Naive thymus-derived CD4-positive, alpha-beta T cell (primary cell): Measurements from ENCODE around the gene PAX6. TPM values are rescaled to one million over a fixed set of nuclear protein-coding genes. Genes with fewer than 3 reads are reported as not detected.

ENCODE experiments used
- ATAC-seq: fragments of 150-1000 bp; cut with Tn5 transposase; 2 replicates; pipeline ENCODE4 v1.10.0; 2021; ENCODE audit warnings: mild to moderate bottlenecking, moderate library complexity
- CTCF ChIA-PET: fragments of 350-600 bp; sonication (Branson Sonifier 250); formaldehyde crosslinking; loops from one replicate; lab custom pipeline; 2021; ENCODE audit warnings: antibody characterized with exemption; lab: Charles Lee
- POLR2A ChIA-PET: fragments of 350-600 bp; sonication (Branson Sonifier 250); formaldehyde crosslinking; loops from one replicate; lab custom pipeline; 2021; ENCODE audit warnings: antibody characterized with exemption, inconsistent platforms; lab: Charles Lee
- DNase-seq, 9 donors: peaks; one replicate each; pipeline versions ENCODE4 v3.0.0 to v3.0.0-alpha.2; 2020 to 2022; ENCODE audit warnings: mixed read lengths in 1 of 9
- H3K27ac ChIP-seq: one replicate; pipeline ENCODE4 v1.7.0; 2013; ENCODE audit warnings: mild to moderate bottlenecking, low read depth, low read length, moderate library complexity
- H3K27me3 ChIP-seq, 2 donors: one replicate each; pipeline ENCODE4 v1.7.0; 2013; ENCODE audit warnings: low read length in 2 of 2, mild to moderate bottlenecking in 2 of 2, moderate library complexity in 2 of 2; ENCODE audit not compliant: control insufficient read depth in 2 of 2, insufficient read depth in 2 of 2
- H3K36me3 ChIP-seq, 3 experiments: 1 replicate in 2 of 3; 2 replicates in 1 of 3; pipeline ENCODE4 v1.7.0; 2013; ENCODE audit warnings: low read length in 3 of 3, mild to moderate bottlenecking in 3 of 3, moderate library complexity in 1 of 3; ENCODE audit not compliant: insufficient read depth in 3 of 3, control insufficient read depth in 2 of 3
- H3K4me1 ChIP-seq, 2 donors: one replicate each; pipeline ENCODE4 v1.7.0; 2013; ENCODE audit warnings: low read length in 2 of 2, mild to moderate bottlenecking in 2 of 2, moderate library complexity in 1 of 2; ENCODE audit not compliant: control insufficient read depth in 2 of 2, insufficient read depth in 2 of 2
- H3K4me3 ChIP-seq: 2 replicates; pipeline ENCODE4 v1.7.0; 2013; ENCODE audit warnings: mild to moderate bottlenecking, low read length
- H3K9me3 ChIP-seq, 3 experiments: 1 replicate in 2 of 3; 2 replicates in 1 of 3; pipeline ENCODE4 v1.7.0; 2013; ENCODE audit warnings: low read length in 3 of 3; ENCODE audit not compliant: control insufficient read depth in 2 of 3
- H3K27ac Mint-ChIP-seq, 9 donors: one replicate each; pipeline ENCODE4 v1.8.0; 2020 to 2022; ENCODE audit warnings: mixed read lengths in 9 of 9, mild to moderate bottlenecking in 8 of 9, moderate library complexity in 5 of 9, inconsistent platforms in 2 of 9
- H3K27me3 Mint-ChIP-seq, 5 donors: one replicate each; pipeline ENCODE4 v1.8.0; 2021 to 2022; ENCODE audit warnings: mixed read lengths in 5 of 5, mild to moderate bottlenecking in 1 of 5
- H3K36me3 Mint-ChIP-seq, 5 donors: one replicate each; pipeline ENCODE4 v1.8.0; 2020 to 2022; ENCODE audit warnings: mixed read lengths in 5 of 5, mild to moderate bottlenecking in 3 of 5, inconsistent platforms in 1 of 5
- H3K4me1 Mint-ChIP-seq, 7 donors: one replicate each; pipeline ENCODE4 v1.8.0; 2020 to 2022; ENCODE audit warnings: mixed read lengths in 7 of 7, mild to moderate bottlenecking in 3 of 7, inconsistent platforms in 1 of 7
- H3K4me3 Mint-ChIP-seq, 10 donors: one replicate each; pipeline ENCODE4 v1.8.0; 2020 to 2022; ENCODE audit warnings: mild to moderate bottlenecking in 10 of 10, mixed read lengths in 10 of 10, moderate library complexity in 6 of 10, inconsistent platforms in 2 of 10
- H3K9me3 Mint-ChIP-seq, 11 donors: one replicate each; pipeline ENCODE4 v1.8.0; 2020 to 2022; ENCODE audit warnings: mixed read lengths in 11 of 11, mild to moderate bottlenecking in 4 of 11, inconsistent platforms in 1 of 11, moderate library complexity in 1 of 11
- intact Hi-C, 2 donors: fragments of 100-400 bp; cut with micrococcal nuclease; formaldehyde crosslinking; loops; one replicate each; pipeline ENCODE4 v1.15.1; 2023
- polyA plus RNA-seq, 2 donors: library from polyadenylated mRNA; unstranded; fragments of 300-500 nt; fragmentation: Illumina TruSeq; gene quantifications; one replicate each; pipeline ENCODE4 v1.2.3, GENCODE V29; 2021
- total RNA-seq, 6 experiments: library from RNA in 5 of 6; stranded (reverse) in 5 of 6; gene quantifications; 1 replicate in 5 of 6; 2 replicates in 1 of 6; pipeline ENCODE4 v1.2.3 and lab custom pipeline; 2021 to 2026

Gene PAX6
- total and polyA plus RNA-seq, 7 experiments from 2014 or later = not detected

GRCh38 chr11:31819621-31820437 is 8.7 kb upstream of the PAX6 start:
- Histone ChIP-seq H3K27me3 (peaks cover 7 to 59% of the 10 kb centered on the region in 2 donors), H3K4me1 (peaks cover 5 to 11% of the 10 kb centered on the region in 2 donors)
- peaks cover 0 to 22% (median 5%) of the 10 kb centered on the region in 11 donors for H3K9me3 Mint-ChIP-seq

GRCh38 chr11:31818874-31819331 is 7.8 kb upstream of the PAX6 start:
- ATAC-seq = no peak
- H3K36me3 ChIP-seq = no peaks in the 10 kb centered on the region
- DNase-seq = no peak
- Mint-ChIP-seq H3K27me3 (peaks cover 66 to 89% (median 78%) of the 10 kb centered on the region in 5 donors), H3K9me3 (peaks cover 0 to 18% (median 5%) of the 10 kb centered on the region in 11 donors), H3K4me1 (peaks cover 7 to 40% (median 27%) of the 10 kb centered on the region in 7 donors), H3K4me3 (peak overlapping the region in 3 of 10 donors; percentile 73 to 83 (median 80)), H3K27ac (peak overlapping the region in 1 of 9 donors; percentile 46), H3K36me3 (peaks cover 0 to 8% (median 1%) of the 10 kb centered on the region in 5 donors)
- no peak overlapping the region for H3K27ac ChIP-seq
- H3K27me3 ChIP-seq = peaks cover 7 to 58% of the 10 kb centered on the region in 2 donors
- peaks cover 5 to 11% of the 10 kb centered on the region in 2 donors for H3K4me1 ChIP-seq
- H3K9me3 ChIP-seq = no peaks in the 10 kb centered on the region
- intact Hi-C loops = loop anchor here (5.0 to 10.0 kb wide), 4 partner anchors 334 to 613 kb away; partner anchors contain the start of genes DCDC1 (in 1 of the 2) and DNAJC24 (in 1 of the 2)
- POLR2A ChIA-PET = no interaction called here
- CTCF ChIA-PET = no interaction called here
- no peak overlapping the region for H3K4me3 ChIP-seq

More at GRCh38 chr11:31819621-31820437, 8.7 kb upstream of the PAX6 start:
- H3K36me3 Mint-ChIP-seq = peaks cover 0 to 8% (median 1%) of the 10 kb centered on the region in 5 donors
- no peak overlapping the region for H3K27ac Mint-ChIP-seq
- no peak for DNase-seq
- Histone ChIP-seq H3K27ac (no peak overlapping the region), H3K9me3 (peaks cover 0 to 3% (median 0%) of the 10 kb centered on the region in 3 experiments), H3K36me3 (no peaks in the 10 kb centered on the region), H3K4me3 (no peak overlapping the region)
- H3K27me3 Mint-ChIP-seq = peaks cover 69 to 91% (median 80%) of the 10 kb centered on the region in 5 donors
- ChIA-PET CTCF (no interaction called here), POLR2A (no interaction called here)
- intact Hi-C loops = loop anchor here (5.0 to 10.0 kb wide), 4 partner anchors 335 to 612 kb away; partner anchors contain the start of genes DCDC1 (in 1 of the 2) and DNAJC24 (in 1 of the 2)
- peak overlapping the region in 1 of 10 donors; percentile 6 for H3K4me3 Mint-ChIP-seq
- ATAC-seq = no peak
- peaks cover 7 to 37% (median 25%) of the 10 kb centered on the region in 7 donors for H3K4me1 Mint-ChIP-seq

GRCh38 chr11:31818425-31818755 is 7.3 kb upstream of the PAX6 start:
- H3K27me3 Mint-ChIP-seq = peaks cover 65 to 88% (median 73%) of the 10 kb centered on the region in 5 donors
- DNase-seq (no peak), ATAC-seq (no peak)
- H3K27ac Mint-ChIP-seq = peak overlapping the region in 1 of 9 donors; percentile 63
- ChIA-PET CTCF (no interaction called here), POLR2A (no interaction called here)
- no peaks in the 10 kb centered on the region for H3K36me3 ChIP-seq
- no peaks in the 10 kb centered on the region for H3K9me3 ChIP-seq
- peaks cover 7 to 44% (median 31%) of the 10 kb centered on the region in 7 donors for H3K4me1 Mint-ChIP-seq
- H3K27me3 ChIP-seq = peaks cover 7 to 58% of the 10 kb centered on the region in 2 donors
- H3K36me3 Mint-ChIP-seq = peaks cover 0 to 8% (median 1%) of the 10 kb centered on the region in 5 donors
- peak overlapping the region in 7 of 10 donors; percentile 12 to 83 (median 77) for H3K4me3 Mint-ChIP-seq
- no peak overlapping the region for H3K4me3 ChIP-seq
- peaks cover 5 to 11% of the 10 kb centered on the region in 2 donors for H3K4me1 ChIP-seq
- H3K27ac ChIP-seq = no peak overlapping the region
- peaks cover 0 to 18% (median 5%) of the 10 kb centered on the region in 11 donors for H3K9me3 Mint-ChIP-seq
- intact Hi-C loops = loop anchor here (5.0 to 10.0 kb wide), 4 partner anchors 334 to 614 kb away; partner anchors contain the start of genes DCDC1 (in 1 of the 2) and DNAJC24 (in 1 of the 2)

- intact Hi-C loops = loop anchor here (2.0 to 10.0 kb wide), 5 partner anchors 15 to 614 kb away; partner anchors contain the start of genes DCDC1 (in 1 of the 2) and DNAJC24 (in 1 of the 2)
- Mint-ChIP-seq H3K4me3 (peak overlapping the region in 9 of 10 donors; percentile 69 to 83 (median 77)), H3K4me1 (peaks cover 7 to 47% (median 33%) of the 10 kb centered on the region in 7 donors), H3K9me3 (peaks cover 0 to 14% (median 3%) of the 10 kb centered on the region in 11 donors), H3K36me3 (peaks cover 0 to 8% (median 1%) of the 10 kb centered on the region in 5 donors), H3K27me3 (peaks cover 63 to 88% (median 67%) of the 10 kb centered on the region in 5 donors), H3K27ac (peak overlapping the region in 1 of 9 donors; percentile 71)
- Histone ChIP-seq H3K4me3 (peak overlapping the region; percentile 24), H3K36me3 (no peaks in the 10 kb centered on the region), H3K9me3 (no peaks in the 10 kb centered on the region), H3K27me3 (peaks cover 7 to 53% of the 10 kb centered on the region in 2 donors), H3K4me1 (peaks cover 6 to 11% of the 10 kb centered on the region in 2 donors), H3K27ac (no peak overlapping the region)
- DNase-seq = no peak
- no peak for ATAC-seq
- ChIA-PET CTCF (no interaction called here), POLR2A (no interaction called here)
These were observed 6.7 kb upstream of the PAX6 start for GRCh38 chr11:31817621-31818424.

GRCh38 chr11:31817054-31817620 is 6.0 kb upstream of the PAX6 start:
- ChIA-PET CTCF (no interaction called here), POLR2A (no interaction called here)
- peak overlapping the region in 1 of 9 donors; percentile 71 for H3K27ac Mint-ChIP-seq
- H3K36me3 ChIP-seq = no peaks in the 10 kb centered on the region
- peak overlapping the region; percentile 45 to 83 (median 76) for H3K4me3 Mint-ChIP-seq
- DNase-seq = no peak
- peaks cover 7 to 57% of the 10 kb centered on the region in 2 donors for H3K27me3 ChIP-seq
- no peak overlapping the region for H3K27ac ChIP-seq
- H3K9me3 Mint-ChIP-seq = peaks cover 0 to 11% (median 2%) of the 10 kb centered on the region in 11 donors
- H3K36me3 Mint-ChIP-seq = peaks cover 0 to 7% (median under 1%) of the 10 kb centered on the region in 5 donors
- H3K27me3 Mint-ChIP-seq = peaks cover 63 to 88% (median 67%) of the 10 kb centered on the region in 5 donors
- H3K4me1 ChIP-seq = peaks cover 12 to 17% of the 10 kb centered on the region in 2 donors
- H3K4me3 ChIP-seq = peak overlapping the region; percentile 24
- intact Hi-C loops = loop anchor here (2.0 to 10.0 kb wide), 5 partner anchors 14 to 615 kb away; partner anchors contain the start of genes DCDC1 (in 1 of the 2) and DNAJC24 (in 1 of the 2)
- H3K4me1 Mint-ChIP-seq = peaks cover 7 to 53% (median 39%) of the 10 kb centered on the region in 7 donors
- no peak for ATAC-seq
- no peaks in the 10 kb centered on the region for H3K9me3 ChIP-seq
